Adrenal gland (tissue), 5 donors: Measurements from ENCODE around the gene TAF11L14.
"Not testable (repeated sequence)": the region's sequence is repeated elsewhere in the genome, so short reads cannot be mapped to it uniquely, and the experiment has no call there.

Experiments
- POLR2A ChIP-seq, 2 donors: fragments of 450-650 bp; IDR thresholded peaks; one replicate each; pipeline ENCODE4 v1.6.1; 2017; ENCODE audit warnings: antibody characterized with exemption in 2 of 2, mild to moderate bottlenecking in 2 of 2, moderate library complexity in 1 of 2
- TF ChIP-seq, protein P1 (sequence below), 6 experiments: fragments of 450-650 bp in 4 of 6; fragments of 200-600 bp in 2 of 6; sonication (generic) in 1 of 6; IDR thresholded peaks; 1 replicate in 5 of 6; 2 replicates in 1 of 6; pipeline versions ENCODE4 v1.5.1 to v1.8.0; 2016 to 2021; ENCODE audit warnings: antibody characterized with exemption in 6 of 6, mild to moderate bottlenecking in 2 of 6, moderate library complexity in 1 of 6
- donor health status: DM: no; HTN: no; CAD: no.

DNA sequence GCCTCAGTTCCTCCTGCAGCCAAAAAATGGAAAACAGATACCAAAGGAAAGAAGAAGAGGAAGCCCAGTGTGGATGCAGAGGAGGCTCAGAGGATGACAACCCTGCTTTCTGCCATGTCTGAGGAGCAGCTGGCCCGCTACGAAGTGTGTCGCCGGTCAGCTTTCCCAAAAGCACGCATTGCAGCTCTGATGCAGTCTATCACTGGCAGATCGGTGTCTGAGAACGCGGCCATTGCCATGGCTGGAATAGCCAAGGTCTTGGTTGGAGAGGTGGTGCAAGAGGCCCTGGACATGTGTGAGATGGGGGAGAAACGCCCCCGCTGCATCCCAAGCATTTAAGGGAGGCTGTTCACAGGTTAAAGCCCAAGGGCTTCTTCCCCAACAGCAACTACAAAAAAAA, 15.0 kb downstream of the TAF11L14 start:
- TF ChIP-seq, protein P1, sequence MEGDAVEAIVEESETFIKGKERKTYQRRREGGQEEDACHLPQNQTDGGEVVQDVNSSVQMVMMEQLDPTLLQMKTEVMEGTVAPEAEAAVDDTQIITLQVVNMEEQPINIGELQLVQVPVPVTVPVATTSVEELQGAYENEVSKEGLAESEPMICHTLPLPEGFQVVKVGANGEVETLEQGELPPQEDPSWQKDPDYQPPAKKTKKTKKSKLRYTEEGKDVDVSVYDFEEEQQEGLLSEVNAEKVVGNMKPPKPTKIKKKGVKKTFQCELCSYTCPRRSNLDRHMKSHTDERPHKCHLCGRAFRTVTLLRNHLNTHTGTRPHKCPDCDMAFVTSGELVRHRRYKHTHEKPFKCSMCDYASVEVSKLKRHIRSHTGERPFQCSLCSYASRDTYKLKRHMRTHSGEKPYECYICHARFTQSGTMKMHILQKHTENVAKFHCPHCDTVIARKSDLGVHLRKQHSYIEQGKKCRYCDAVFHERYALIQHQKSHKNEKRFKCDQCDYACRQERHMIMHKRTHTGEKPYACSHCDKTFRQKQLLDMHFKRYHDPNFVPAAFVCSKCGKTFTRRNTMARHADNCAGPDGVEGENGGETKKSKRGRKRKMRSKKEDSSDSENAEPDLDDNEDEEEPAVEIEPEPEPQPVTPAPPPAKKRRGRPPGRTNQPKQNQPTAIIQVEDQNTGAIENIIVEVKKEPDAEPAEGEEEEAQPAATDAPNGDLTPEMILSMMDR (IDR thresholded peaks at IDR 0.05): not testable (repeated sequence)
- TF ChIP-seq POLR2A (IDR thresholded peaks at IDR 0.05): not testable (repeated sequence)
